C4-2B (cell line): ENCODE measurements around the gene TELO2.

Experiments
- H3K27ac ChIP-seq: fragments of 450-650 bp; 2 replicates; pipeline ENCODE4 v1.5.1; 2017
- ZFX ChIP-seq: fragments of 450-650 bp; IDR thresholded peaks from 2 replicates; pipeline ENCODE4 v1.6.1; 2017
- TF ChIP-seq, protein P1 (sequence below): fragments of 450-650 bp; conservative IDR thresholded peaks from 2 replicates; pipeline ENCODE4 v1.5.1; 2017; ENCODE audit warnings: mild to moderate bottlenecking

Gene TELO2

DNA sequence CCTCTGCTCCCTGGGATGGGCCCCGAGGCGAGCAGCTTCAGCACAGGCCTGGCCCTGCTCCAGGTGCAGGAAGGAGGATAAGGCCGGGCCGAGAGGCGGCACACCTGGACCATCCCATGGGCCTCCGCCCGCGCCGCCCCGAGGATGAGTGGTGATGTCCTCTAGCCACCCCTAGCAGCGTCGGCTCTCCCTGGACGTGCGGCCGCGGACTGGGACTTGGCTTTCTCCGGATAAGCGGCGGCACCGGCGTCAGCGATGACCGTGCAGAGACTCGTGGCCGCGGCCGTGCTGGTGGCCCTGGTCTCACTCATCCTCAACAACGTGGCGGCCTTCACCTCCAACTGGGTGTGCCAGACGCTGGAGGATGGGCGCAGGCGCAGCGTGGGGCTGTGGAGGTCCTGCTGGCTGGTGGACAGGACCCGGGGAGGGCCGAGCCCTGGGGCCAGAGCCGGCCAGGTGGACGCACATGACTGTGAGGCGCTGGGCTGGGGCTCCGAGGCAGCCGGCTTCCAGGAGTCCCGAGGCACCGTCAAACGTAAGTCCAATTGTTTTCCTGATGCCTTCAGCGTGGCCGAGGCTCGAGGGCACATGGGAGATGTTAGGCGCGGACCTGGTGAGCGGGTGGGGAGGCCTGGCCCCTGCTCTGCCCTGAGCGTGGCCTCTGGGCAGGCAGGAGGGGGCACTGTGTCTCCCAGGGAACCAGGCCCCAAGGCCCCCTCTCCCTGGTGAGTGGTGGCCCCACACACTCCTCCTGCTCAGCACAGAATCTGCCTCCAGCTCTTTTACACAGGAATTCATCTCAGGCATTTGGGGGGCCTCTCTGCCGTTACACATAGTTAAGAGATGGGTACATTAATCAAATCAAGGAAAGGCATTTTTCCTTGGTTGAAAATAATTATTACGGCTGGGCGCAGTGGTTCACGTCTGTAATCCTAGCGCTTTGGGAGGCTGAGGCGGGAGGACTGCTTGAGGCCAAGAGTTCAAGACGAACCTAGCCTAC is 41.2 kb downstream of the TELO2 start:
- H3K27ac ChIP-seq: no peak overlapping the region

DNA sequence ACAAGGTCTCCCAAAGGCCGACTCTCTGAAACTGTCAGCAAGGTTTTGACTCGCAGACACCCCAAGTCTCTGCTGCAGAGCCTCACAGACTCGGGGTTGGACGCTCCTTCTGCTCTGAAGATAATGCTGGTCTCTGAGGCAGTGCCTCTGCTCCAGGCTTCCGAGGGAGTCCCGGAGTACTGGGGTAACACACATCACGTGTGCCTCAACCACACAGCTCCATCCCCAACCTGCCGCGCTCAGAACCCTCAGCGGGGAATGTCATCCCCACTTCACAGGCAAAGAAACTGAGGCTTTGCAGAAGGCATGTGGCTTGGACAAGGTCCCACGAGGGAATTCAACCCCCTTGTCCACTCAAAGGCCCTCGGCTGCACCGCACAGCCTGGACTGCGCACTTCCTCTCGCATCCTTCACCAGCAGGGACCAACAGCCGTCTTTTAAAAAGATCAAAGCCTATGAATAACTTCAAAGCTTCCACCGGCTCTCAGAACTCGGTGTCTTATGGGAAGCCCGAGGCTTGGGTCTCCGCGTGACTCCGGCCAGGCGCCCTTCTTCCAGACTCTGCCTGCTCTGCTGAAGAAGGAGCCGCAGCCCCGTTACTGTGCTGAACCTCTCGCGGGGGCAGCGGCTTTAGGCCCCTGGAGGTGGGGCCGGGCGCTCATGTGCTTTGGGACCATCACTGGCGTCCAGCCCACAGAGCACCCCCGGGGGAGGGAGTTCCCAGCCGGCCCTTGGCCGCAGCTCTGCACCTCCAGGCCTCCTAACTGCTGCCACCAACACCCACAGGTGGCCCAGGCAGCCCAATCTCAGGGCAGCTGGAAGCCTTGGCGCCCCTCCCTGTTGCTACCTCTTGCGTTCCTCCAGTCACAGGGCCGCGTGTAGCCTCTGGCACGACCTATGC is 42.5 kb downstream of the TELO2 start:
- no peak overlapping the region for H3K27ac ChIP-seq
- no peak for TF ChIP-seq ZFX
- TF ChIP-seq, protein P1, sequence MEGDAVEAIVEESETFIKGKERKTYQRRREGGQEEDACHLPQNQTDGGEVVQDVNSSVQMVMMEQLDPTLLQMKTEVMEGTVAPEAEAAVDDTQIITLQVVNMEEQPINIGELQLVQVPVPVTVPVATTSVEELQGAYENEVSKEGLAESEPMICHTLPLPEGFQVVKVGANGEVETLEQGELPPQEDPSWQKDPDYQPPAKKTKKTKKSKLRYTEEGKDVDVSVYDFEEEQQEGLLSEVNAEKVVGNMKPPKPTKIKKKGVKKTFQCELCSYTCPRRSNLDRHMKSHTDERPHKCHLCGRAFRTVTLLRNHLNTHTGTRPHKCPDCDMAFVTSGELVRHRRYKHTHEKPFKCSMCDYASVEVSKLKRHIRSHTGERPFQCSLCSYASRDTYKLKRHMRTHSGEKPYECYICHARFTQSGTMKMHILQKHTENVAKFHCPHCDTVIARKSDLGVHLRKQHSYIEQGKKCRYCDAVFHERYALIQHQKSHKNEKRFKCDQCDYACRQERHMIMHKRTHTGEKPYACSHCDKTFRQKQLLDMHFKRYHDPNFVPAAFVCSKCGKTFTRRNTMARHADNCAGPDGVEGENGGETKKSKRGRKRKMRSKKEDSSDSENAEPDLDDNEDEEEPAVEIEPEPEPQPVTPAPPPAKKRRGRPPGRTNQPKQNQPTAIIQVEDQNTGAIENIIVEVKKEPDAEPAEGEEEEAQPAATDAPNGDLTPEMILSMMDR: no peak

More for the DNA sequence above, 41.2 kb downstream of the TELO2 start:
- TF ChIP-seq ZFX: no peak
- TF ChIP-seq, protein P1: no peak

DNA sequence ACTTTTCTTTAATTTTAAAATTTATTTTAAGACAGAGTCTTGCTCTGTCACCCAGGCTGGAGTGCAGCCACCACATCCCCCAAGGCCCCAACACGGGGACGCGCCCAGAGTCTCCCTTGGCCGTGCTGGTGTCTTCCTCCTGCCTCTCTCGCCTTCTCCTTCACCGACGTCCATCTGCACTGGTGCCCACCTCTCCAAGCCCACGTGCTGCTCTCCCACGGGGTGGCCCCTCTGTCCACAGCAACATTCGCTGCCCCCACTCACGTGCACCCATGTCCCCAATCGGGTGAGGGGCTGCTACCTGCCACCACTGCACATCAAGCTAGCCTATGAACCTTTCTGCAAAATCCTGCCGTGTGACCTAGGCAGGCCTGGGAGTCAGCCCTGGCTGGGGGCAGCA is 43.4 kb downstream of the TELO2 start:
- TF ChIP-seq, protein P1: no peak
- no peak for TF ChIP-seq ZFX
- H3K27ac ChIP-seq: no peak overlapping the region

GRCh38 chr16:1537138-1537577 is 44.0 kb downstream of the TELO2 start:
- H3K27ac ChIP-seq: no peak overlapping the region
- TF ChIP-seq, protein P1: no peak
- no peak for TF ChIP-seq ZFX

GRCh38 chr16:1537763-1538289 is 44.7 kb downstream of the TELO2 start:
- TF ChIP-seq ZFX: no peak
- TF ChIP-seq, protein P1: no peak
- no peak overlapping the region for H3K27ac ChIP-seq

DNA sequence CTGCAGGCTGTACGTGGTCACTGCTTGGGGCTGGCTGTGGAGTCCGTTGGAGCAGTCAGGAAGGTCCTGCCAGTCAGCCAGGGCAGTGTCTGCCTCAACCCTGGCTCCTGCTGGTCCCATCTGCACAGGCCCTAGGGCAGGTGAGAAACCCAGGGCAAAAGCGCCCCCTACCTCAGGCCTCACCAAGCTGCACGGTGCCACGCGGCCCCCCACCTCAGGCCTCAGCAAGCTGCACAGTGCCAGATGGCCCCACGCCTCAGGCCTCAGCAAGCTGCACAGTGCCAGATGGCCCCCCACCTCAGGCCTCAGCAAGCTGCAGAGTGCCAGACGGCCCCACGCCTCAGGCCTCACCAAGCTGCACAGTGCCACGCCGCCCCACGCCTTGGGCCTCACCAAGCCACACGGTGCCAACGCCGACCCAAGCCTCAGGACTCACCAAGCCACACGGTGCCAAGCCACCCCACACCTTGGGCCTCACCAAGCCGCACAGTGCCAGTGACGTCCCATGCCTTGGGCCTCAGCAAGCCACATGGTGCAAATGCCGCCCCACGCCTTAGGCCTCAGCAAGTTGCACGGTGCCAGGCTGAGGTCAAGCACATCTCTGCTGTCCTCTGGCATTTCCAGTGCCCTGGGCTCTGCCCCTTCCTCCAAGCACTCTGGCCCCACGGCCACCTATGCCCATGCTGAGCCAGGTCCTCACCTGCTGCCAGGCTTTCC is 45.8 kb downstream of the TELO2 start:
- no peak for TF ChIP-seq ZFX
- TF ChIP-seq, protein P1: no peak
- H3K27ac ChIP-seq: no peak overlapping the region
